ENCODE results near the gene PCA3.
"Not testable (repeated sequence)": the region's sequence is repeated elsewhere in the genome, so short reads cannot be mapped to it uniquely, and the experiment has no call there.

The PCA3 gene

DNA sequence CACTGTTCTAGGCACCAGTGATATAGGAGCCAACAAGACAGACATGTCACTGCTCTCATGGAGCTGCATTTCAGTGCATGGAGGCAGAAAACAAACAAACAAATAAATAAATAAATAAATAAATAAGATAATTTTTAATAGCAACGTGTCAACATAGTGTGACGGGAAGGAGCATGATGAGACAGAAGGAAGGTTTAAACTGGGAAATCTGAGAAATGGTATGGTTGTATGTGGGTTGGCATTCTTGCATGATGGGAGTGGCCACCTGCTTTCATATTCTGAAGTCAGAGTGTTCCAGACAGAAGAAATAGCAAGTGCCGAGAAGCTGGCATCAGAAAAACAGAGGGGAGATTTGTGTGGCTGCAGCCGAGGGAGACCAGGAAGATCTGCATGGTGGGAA is at the start of gene PCA3:
PCA3 (plus strand) TSS at position 301 of the 400 bp plus-strand sequence.
- DNase-seq, result no peak

DNA sequence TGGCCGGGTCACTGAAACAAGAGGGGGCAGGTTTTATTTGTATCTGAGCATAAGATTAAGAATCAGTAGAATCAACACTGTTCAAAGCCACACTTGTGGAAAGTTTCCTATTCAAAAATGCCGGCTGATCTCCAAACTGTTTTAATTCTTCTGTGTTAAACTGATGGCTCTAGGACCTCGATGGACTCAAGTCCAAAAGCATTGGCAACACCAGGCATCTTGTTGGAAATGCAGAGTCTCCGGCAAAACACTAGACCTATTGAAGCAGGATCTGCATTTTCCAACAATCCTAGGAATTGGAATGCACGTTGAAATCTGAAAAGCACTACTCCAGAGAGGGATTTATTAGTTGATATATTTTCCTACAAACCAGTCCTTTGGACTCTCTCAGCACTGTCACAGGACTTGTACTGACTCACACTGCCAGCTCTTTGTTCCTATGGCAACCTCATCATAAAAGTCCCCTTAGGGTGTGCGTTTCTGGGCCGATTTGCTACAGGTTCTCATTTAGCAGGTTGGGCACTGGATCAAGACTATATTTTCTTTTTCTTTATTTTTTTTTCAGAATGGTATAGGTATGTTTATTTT is 48.1 kb upstream of the PCA3 start:
- no peak for DNase-seq

DNA sequence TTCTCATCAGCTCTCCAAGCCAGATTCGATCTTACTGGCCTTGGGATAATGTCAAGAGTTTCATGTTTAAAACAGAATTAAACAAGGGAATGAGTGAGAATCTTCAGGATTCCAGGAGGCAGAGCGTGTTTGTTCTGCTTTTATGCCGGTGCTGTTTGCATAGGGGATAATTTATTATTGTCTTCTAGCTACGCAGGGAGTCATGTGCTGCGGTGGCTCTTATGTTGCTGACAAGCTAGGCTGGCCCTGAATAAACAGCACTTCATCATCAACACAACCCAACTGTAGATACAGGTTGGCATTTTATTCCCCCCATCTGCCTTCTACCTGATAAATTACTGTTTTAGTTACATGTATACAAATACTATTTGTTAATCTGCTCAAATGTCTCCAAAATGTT is 47.1 kb upstream of the PCA3 start:
- DNase-seq, result no peak

DNA sequence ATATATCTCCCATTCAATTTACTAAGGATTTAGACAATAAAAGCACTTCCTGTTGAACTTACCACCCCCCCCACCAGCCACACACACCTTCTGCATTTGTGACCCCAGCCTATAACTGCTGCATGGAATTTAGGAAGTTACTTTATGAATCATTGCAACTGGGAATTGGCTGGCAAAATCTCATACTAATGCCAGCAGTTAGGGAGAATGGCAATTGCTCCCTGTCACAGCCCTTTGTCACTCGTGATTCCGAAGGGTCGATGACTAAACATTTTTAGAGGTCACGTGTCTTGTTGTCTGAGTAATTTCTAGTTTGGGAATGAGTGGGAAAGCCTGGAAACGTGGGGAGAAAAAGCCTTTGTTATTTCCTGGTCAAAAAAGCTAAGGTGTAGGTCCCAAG is 46.6 kb upstream of the PCA3 start:
- DNase-seq, result no peak

DNA sequence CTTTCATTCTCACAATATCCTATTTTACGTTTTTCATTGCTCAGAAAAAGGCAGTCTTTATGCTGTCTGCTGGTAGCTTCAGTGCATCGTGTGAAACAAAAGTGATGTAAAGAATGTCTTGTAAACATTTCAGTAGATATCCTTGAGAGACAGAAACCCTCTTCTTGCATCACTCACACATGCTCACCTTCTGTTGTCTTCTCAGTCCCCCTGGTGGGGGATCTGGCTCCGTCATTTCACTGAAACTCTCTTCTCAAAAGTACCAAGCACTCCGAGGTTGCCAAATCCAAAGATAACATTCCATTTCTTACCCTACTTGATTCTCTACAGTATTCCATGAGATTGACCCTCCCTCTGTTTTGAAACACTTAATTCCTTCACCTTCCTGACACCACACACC is 46.1 kb upstream of the PCA3 start:
- DNase-seq, result no peak

DNA sequence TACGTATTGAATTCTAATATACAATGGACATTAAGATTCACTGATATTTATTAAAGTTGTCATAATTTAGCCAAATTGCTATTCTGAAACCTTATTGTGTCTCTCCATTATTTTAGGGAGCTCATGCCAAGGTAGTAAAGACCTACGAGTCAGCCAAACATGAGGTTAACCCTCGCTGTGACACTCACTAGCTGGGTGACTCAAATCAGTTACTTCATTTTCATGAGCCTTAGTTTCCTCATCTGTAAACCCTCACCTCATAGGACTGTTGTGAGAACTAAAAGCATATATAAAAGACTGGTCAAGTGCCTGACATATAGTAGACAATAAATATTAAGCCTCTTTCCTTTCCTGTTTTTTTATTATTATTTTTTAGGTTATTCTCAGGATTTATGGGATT is 44.0 kb upstream of the PCA3 start:
- no peak for DNase-seq

DNA sequence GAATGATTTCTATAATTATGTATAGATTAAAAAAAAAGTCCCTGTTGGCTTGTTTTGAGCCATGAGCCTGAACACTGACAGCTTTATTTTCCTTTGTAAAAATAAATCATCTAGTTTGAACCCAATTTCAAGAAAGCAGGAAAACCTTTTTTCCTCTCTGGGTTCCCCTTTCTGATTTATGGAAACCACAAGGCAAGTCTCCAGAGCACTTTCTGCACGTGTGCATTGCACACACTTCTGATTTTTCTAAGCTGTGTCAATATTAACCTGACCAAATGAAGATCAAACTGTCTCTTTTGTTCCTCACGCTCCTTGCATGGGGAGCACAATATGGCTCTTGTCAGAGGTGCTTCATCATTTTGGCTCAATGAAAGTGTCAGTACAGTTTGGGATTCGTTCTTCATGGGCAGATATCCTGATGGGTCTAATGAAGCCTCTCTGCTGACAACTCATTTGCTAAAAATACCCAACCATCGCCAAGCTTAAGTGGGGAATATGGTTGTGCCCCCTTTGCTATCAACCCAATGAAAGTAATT is 39.2 kb upstream of the PCA3 start:
- DNase-seq, result no peak

DNA sequence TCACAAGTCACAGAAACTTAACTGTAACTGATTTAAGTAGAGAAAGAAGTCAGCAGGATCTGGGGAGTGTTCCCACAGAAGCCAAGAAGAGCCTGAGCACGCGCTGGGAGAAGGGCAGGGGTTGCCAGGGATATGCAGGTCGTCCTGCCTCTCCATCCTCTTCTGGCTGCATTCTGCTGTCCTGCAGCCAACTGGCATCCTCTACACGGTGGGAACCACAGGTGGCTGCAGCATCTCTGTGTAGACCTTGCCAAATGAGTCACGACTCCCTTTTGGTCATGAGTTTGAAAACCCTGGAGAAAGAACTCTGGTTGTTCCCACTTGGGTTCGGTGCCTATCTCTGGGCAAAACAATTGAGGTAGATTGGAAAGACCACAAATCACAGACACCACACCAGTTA is 38.4 kb upstream of the PCA3 start:
- DNase-seq, result no peak

DNA sequence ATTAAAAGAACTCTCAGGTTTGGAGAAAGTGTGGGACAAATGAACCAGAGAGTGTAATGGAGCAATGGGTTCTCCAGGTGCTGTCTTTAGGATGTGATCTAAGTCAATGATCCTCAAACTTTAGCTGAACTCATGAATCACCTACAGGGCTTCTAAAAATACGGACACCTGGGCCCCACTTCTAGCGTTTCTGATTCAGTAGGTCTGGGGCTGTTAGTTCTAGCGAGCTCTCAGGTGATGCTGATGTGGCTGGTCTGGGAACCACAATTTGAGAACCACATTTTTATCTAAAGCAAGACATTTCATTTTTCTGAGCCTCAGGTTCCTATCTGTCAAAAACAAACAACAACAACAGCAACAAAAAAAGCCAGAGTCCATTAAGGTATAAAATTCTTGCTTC is 35.1 kb upstream of the PCA3 start:
- no peak for DNase-seq

DNA sequence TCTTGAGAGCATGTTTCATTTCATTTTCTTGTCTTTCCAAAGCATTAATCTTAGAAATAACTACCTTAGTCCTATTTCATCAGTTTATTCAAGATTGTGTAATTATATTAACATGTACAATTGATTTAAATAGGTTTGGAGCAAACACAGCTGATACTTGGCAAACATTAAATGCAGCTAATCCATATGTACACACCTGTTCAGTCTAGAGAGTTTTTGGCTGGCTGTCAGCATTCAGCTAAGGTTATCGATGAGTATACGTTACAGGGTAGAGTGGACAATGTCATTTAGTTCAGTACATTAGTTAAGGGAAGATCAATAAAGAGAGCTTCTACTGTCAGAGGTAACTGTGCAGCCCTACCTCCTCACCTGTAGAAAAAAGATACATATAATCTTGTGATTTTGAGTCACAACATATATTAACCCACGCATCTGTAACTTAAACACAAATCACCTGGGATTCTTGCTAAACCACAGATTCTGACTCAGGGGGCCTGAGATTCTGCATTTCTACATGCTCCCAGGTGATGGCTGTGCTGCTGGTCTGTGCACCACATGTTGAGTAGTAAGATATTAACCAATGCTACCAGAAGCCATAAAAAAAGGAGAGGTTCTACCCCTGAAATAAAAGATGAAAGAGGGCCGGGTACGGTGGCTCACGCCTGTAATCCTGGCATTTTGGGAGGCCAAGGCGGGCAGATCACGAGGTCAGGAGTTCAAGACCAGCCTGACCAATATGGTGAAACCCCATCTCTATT is 34.1 kb upstream of the PCA3 start:
- no peak for DNase-seq

DNA sequence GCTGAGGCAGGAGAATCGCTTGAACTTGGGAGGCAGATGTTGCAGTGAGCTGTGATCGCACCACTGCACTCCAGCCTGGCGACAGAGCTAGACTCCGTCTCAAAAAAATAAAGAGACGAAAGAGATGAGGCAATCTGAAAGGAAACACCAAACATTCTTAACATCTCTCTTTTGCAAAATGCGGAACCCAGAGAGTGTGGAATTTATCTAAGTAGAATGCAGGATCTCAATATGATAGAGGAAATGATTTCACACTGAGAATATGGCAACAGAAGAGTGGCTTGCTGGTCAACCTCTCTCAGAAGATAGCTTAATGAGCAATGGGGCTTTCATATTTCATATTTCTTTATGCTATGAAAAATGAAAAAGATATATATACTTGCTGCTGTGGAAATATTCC is 33.4 kb upstream of the PCA3 start:
- DNase-seq, result no peak

DNA sequence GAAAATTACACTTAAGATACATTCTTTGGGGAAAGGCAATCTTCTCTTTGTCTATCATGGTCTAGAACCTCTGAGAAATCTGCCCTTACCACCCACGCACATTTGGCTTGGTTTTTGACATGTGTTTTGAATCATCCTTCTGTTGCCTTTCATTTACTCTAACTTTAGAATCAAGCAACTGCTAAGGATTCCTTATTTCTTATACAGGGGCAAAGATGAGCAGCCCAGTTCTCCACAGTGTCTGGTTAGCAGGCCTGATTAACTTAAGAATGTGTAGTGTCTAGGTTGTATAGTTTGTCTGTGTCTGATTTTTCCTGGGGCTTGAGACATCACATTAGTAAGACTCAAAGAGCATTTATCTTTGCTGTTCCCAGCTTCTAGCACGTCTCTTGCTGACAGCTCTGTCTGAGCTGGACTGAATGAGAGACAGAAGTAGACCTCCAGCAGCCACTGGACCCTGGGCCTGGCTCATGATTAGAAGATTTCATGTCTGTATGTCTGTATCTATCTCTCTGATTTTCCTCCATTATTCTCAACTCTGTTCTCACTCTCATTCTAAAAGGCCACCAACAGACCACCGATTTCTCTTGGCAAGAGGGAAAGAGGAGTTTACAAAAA is 31.8 kb upstream of the PCA3 start:
- no peak for DNase-seq

DNA sequence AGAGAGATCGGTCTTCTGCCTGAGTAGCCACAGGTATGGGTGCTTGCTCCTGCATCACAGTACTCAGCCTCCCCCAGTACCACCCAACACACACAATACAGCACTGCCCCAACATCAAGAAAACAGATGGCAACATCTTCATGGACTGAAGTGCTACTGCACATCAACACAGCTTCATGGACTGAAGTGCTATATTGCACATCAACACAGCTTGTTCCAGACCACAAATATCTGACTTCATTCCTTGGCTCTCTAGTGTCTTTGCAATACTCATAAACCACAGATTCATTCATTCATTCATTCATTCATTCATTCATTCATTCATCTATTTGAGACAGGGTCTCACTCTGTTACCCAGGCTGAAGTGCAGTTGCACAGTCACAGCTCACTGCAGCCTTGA is 31.1 kb upstream of the PCA3 start:
- no peak for DNase-seq

DNA sequence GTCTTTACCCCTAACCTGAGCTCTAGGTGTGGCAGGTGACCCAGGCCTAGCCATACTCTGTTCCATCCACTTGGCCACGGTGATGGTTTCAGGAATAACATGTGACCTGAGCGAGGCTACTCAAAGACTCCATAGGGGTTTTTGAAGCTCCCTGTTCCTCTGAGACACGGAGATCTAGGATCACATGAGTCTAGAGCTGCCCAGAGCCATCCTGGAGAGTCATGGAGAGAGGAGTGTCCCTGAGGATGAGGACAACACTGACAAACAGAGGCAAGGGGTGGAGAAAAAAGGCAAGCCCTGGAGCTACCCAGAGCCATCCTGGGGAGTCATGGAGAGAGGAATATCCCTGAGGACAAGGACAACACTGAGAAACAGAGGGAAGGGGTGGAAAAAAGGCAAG is 29.5 kb upstream of the PCA3 start:
- DNase-seq, result no peak

DNA sequence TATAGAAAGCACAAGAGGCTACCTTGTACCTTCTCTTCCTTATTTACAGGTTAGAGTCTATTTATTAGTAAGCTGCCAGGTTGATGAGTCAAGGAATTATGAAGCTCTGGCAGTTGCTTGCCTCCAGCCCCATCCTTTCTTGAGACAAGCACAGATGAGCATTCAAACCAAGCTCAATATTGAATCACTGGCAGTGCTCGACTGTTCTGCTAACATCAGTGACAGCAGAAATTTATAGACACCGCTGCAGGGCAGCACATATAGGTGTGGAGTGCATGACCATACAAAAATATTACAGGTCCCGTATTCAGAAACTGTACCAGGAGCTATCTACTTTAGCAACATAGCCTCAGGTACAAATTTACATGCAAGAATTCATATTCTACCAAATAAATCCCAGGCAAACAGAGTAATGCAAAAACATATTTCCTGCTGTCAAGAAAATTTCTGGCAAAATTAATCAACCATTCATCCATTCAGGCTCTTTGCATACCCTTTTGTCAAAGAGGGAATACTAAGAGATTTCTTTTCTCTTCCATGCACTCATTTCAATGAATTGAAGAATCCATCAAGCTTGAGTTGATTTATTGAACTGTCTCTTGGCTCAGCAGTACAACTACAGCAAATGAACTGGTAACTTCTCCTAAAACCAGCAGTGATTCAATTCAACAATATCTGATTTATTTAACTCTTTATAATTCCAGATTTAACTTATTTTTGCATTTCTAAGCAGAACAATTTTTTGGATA is 26.9 kb upstream of the PCA3 start:
- no peak for DNase-seq

DNA sequence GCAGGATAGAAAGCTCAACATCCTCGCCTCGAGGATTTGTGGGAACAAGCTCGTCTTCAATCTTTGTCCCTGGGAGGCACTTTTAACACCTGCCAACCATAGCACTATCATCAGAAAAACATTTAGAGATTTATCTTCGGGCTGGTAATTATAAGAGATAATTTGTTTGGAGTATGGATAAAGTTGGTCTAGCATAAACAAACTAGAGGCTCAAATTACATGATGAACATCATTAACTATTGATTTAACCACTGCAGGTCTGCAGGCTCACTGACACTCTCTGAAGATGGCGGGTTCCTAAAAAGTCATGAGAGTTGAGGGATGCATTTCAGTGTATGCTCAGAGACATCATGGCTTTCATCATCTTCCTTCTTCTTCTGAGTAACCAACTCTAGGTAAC is 25.8 kb upstream of the PCA3 start:
- DNase-seq, result no peak

DNA sequence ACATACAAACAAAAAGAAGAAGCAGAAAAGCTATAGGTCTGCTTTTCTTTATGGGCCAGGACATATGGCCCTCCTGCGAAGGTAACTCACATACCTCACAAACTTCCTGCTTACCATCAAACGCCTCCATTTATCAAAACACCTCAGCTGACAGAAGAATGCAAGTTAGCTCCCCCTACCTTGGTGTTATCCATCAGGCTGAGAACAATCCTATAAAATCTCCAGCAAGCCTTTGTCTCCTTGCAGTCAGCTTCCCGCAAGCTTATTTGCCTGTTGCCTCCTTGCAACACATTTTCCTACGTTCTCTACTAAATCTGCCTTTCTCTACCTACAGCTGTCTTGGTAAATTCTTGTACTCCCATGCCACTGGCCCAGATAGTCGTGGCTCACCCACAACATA is 22.7 kb upstream of the PCA3 start:
- no peak for DNase-seq

DNA sequence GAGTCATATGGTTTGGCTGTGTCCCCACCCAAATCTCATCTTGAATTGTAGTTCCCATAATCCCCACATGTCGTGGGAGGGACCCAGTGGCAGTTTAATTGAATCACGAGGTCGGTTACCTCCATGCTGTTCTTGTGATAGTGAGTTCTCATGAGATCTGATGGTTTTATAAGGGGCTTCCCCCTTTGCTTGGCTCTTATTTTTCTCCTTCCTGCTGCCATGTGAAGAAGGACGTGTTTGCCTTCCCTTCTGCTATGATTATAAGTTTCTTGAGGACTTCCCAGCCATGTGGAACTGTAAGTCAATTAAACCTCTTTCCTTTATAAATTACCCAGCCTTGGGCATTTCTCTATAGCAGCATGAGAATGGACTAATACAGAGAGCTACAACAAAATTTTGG is 21.3 kb upstream of the PCA3 start:
- not testable (repeated sequence) for DNase-seq

DNA sequence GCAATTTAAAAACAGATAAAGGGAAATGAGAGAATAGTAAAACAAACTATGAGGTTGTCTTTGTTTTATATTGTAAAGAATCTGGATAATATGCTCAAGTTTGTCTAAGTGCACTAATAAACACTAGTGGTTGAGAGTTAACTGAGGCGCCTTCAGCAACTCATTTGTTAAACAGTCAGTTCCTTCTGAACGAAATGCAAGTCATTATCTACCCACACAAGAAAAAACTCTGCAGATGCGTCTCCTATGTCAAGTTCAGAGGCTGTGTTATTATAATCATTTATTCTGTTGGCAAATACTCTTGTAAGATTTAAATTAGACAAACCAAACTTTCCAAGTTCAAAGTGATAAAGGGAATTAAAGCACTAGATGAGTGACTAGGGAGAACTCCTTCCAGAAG is 20.3 kb upstream of the PCA3 start:
- DNase-seq, result no peak

DNA sequence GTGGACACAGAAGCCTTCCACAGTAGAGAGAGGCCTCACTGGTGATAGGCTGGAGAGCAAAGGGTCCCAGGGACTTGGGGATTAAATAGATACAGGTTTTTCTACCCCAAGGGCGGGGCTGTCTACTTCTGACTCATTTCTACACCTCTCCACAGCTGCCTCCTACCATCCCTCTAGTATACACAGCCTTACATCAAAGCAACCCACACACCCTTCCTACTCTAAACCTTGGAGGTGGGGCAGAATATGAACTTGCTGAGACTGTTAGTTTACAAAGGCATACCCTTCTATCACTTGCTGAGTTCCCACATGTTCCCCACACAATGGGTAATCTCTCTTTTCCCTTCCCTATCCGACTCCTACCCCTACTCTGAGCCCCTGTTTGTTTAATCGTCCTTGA is 19.9 kb upstream of the PCA3 start:
- peak; percentile 3 for DNase-seq

DNA sequence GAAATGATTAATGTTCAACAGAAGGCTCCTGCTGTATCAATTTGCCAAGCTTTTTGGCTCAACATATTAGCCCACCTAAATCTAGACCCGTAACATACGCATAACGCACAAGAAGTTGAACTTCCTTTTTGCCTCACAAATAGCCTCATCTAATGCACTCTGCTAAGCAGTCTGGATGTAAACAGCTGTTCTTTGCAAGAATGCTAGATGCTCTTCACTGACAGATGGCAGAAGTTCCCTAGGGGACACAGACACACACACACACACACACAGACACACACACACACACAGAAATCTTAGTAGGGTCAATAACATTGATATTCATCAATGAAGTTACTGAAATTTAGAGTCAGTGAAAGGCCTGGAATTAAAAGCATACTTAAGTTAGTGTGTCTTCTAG is 13.2 kb upstream of the PCA3 start:
- DNase-seq, result no peak

DNA sequence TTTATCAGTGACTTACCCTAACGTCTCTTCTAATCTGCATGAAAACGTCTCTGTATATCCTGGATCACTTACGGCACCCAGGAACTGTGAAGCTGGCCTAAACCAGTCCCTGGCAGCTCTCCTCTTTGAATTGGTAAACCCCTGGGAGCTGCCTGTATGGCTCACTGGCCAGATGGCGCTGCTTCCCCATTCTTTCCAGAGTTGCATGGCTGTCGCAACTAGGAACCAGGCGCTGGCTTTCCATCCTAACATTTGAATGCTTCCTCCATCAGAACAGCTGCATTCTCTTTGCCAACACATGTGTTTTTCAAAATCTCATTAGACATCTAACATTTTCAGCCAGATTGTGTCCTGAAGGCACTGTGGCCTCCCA is 8.0 kb upstream of the PCA3 start:
- no peak for DNase-seq

DNA sequence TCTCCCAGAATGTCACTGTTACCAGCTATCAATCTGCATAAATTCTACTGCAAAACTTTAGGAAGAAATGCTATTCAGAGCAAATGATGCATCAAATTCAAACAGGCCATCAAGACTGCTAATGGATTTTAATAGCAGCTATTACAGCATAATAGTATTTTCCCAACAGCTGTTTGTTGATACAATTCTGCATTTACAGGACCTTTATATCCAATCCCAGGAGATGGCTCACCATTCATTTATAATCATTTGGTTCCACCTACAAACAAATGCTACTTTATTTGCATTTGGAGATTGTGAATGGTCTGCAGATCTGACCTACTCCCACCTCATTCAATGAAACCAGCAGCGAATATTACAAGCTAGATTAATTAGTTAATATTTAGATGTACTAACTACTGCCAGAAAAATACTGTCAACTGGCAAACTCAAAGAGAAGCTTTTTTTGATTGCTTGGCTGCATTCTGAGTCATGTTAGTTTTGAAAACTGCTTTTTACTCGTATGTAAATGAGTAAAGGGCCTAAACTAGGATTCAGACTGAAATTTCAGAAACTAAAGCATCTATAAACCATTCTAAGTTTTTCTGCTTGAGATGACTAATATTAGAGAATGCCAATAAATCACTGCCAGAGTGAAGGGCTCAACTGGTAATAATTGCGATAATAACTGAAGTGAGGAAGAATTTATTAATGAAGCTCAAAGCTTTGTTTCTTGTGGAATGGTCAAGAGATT is 7.1 kb upstream of the PCA3 start:
- no peak for DNase-seq
